HG03095 (cell line): ENCODE results near the gene RPL18.
"Not testable (repeated sequence)": the region's sequence is repeated elsewhere in the genome, so short reads cannot be mapped to it uniquely, and the experiment has no call there.

Source experiments
- ATAC-seq: cut with Tn5 transposase; IDR thresholded peaks from one replicate; pipeline ENCODE4 v1.9.1; 2021; ENCODE audit warnings: moderate library complexity; ENCODE audit not compliant: unreplicated experiment

The RPL18 gene

DNA sequence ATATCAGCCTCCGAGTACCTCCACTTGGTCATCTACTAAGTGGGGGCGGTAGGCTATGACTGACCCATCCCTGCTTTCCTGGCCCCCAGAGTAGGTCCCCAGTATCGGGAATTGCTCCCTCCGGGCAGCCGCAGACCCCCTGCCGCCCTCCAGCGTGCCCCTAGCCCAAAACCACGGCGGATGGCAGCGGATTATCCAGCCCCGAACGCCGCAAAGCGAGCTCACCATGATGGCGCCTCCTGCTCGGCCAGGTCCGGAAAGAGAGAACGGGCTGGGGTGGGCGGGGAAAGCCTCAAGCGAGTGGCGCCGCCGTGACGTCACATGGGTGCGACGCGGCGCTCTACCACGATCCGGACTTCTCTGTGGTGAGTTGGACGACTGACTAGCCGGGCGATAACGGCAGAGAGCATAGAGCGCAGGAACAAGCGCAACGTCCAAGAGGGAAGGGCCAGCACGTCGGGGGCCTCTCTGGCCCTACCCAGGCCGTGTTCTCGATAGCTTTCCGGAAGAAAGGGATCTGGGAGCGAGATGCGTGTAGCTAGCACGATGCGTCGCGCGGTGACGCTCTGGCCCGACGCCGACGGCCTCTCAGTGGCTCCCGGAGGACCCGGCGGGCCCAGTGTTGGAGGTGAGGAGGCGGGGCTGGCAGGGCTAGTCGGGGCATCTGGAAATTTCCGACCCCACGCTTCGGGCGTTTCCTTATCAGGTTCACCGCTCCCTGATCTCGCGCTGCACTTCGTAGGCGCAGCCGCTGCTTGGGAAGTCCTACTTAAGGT is at the start of gene RPL18, which contains the start of gene SPHK2:
TSS of gene RPL18 (minus strand) at position 263 of the 776 bp plus-strand sequence. CDS start at position 228, 35 bp downstream.
TSS of gene SPHK2 (plus strand) at position 591 of the 776 bp plus-strand sequence. CDS start 1,009 bp downstream, outside the sequence.
- ATAC-seq = peak; percentile 77

DNA sequence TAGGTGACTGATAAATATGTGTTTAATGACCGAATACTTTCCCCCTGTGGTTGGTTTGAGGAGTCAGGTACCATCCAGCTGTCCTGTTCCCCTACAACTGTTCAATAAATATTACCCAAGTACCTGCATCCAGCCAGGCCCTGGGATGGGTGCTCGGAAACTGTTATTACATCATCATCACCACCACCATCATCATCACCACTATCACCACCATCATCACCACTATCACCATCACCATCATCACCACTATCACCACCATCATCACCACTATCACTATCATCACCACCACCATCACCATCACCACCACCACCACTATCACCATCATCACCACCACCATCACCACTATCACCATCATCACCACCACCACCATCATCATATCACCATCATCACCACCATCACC is 49.8 kb upstream of the RPL18 start:
- no peak for ATAC-seq

- ATAC-seq = no peak
These were observed 49.4 kb upstream of the RPL18 start for GRCh38 chr19:48668332-48668731.

GRCh38 chr19:48665786-48666185 is 46.8 kb upstream of the RPL18 start:
- no peak for ATAC-seq

GRCh38 chr19:48664476-48664875 is 45.5 kb upstream of the RPL18 start:
- ATAC-seq = no peak

DNA sequence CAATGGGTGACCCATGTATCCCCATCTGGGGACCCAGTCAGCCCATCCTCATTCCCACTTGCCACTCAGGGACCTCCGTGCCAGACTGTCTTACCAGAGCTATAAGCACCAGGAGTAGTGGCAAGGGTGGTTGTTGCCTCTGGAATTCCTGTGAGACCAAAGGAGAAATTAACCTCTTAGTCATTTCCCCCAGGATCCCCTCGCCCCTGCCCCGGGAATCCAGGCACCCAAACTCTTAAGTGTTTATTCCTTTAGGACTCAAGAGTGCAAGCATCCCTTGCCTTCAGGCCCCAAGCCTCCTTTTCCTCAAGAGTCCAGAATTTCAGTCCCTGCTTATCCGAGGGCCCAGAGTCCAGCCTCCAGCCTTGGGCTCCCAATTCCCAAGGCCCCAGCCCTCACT is 44.7 kb upstream of the RPL18 start:
- ATAC-seq = no peak

DNA sequence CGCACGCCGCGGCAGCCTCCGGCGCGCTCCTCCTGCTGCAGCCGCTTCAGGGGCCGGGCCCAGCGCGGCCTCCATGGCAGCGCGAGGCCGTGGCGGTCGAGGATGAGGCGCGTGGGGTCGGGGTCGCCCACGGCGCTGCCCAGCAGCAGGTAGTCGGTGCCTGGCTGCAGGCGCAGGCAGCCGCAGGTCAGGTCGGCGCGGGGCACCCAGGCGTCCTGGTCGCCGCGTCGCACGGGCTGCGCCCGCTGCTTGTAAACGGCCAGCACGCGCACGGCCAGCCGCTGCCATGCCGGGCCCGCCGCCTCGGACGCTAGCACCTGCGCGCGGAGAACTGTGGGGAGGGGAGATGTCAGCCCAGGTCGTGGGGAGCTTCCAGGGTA is 42.7 kb upstream of the RPL18 start:
- no peak for ATAC-seq

GRCh38 chr19:48660852-48661710 is 42.1 kb upstream of the RPL18 start:
- ATAC-seq = peak; percentile 75

GRCh38 chr19:48659768-48660167 is 40.8 kb upstream of the RPL18 start:
- ATAC-seq = no peak

DNA sequence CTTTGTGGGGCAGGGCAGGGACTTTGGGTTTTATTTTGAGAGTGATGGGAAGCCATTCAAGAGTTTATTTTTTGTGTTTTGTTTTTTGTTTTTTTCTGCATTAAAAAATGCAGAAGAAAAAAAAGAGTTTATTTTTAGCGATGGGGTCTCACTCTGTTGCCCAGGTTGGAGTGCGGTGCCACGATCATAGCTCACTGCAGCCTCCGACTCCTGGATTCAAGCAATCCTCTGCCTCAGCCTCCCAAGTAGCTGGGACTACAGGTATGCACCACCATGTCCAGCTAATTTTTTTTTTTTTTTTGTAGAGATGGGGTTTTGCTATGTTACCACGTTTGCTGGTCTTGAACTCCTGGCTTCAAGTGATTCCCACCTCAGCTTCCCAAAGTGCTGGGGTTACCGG is 39.5 kb upstream of the RPL18 start:
- ATAC-seq = no peak

DNA sequence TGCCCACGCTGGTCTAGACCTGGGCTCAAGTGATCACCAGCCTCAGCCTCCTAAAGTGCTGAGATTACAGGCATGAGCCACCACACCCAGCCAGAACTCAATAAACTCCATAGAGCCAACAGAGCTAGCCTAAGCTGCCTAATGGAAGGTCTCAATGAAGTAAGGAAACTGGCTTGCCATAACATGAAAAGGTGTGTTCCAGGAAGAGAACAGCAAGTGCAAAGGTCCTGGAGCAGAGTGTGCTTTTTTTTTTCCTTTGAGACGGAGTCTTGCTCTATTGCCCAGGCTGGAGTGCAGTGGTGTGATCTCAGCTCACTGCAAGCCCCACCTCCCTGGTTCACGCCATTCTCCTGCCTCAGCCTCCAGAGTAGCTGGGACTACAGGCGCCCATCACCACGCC is 38.9 kb upstream of the RPL18 start:
- not testable (repeated sequence) for ATAC-seq

DNA sequence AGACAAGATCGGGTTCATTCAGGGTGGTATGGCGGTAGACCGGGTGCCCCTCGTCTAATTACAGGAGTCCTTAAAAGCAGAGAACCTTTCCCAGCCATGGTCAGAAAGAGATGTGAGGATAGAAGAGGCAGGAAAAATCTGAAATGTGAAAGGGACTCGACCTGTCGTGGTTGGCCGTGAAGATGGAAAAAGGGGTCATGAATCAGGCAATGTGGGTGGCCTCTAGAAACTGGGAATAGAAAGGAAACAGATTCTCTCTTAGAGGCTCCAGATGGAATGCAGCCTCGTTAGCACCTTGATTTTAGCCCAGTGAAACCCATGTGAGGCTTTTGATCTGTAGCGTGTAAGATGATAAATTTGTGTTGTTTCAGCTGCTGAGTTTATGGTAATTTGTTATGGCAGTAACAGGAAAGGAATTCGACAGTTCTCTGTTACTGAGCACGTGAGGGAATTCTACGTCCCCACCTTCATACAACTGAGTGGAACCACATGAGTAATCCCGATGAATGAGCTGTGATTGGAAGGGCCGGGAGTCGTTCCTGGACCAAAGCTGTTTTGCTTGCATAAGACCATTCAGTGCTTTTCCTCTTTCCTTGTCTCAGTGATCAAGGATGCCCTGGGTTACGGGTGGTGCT is 38.0 kb upstream of the RPL18 start:
- no peak for ATAC-seq

DNA sequence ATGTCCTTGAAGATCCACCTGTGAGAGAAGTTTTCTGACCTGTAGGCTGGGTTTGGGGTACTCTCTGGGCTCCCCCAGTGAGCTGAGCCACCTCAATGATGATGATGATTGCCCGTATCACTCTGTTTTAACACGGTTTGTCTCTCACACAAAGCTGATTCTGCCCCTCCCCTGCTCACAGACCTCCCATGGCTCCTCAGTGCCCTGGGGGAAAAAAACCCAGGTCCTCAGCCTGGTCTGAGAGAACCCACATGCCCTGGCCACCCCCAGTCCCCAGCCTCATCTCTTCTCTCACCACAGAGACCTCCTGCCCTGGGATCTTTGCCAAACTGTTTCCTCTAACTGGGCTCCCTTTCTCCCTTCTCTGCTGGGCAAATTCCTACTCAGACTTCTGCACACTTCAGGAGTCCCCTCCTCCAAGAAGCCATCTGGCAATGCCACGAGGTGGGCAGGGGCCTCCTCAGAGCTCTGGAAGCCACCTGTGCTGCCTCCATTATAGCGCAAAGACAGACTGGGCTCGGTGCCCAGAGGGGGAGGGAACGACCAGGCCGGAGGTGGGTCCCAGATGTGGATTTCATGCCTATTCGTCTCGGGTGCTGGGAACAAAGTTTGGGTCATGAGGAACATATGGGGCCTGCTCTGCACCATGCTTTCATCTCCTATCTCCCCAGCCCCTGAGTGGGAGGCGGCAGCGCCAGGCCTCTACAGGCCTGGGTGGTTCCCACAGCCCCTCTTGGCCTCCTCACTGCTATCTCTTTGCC is 35.5 kb upstream of the RPL18 start:
- ATAC-seq = no peak

DNA sequence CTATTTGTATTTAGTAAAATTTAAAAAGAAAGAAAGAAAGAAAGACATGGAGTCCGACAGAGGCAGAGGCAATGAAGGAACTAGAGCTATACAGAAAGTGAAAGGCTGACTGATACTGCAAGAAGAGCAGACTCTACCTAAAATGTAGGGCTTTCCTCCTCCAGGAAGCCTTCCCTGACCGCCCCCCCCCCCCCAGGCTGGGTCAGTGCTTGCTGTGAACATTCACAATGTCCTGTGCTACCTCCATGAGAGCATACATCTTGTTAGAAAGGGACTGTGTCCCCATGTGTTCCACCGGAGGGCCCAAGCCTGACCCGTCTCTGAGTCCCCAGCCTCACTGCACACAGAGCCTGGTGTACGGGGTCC is 32.7 kb upstream of the RPL18 start:
- ATAC-seq = no peak

DNA sequence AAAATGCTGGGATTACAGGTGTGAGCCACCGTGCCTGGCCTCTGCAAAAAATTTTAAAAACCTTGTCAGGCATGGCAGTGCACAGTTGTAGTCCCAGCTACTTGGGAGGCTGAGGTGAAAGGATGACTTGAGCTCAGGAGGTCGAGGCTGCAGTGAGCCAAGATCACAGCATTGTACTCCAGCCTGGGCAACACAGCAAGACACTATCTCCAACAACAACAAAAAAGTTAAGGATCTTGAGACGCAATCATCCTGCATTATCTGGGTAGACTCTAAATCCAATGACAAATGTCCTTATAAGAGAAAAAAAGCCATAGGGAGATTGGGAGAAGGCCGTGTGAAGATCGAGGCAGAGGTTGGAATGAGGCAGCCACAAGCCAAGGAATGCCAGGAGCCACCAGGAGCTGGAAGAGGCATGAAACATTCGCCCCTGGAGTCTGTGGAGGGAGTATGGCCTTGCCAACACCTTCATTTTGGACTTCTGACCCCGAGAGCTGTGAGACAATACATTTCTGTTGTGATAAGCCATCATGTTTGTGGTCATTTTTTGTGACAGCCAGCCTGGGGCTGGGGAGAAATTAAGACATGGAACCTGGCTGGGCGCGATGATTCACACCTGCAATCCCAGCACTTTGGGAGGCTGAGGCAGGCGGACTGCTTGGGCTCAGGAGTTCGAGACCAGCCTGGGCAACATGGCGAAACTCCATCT is 32.1 kb upstream of the RPL18 start:
- ATAC-seq = no peak

DNA sequence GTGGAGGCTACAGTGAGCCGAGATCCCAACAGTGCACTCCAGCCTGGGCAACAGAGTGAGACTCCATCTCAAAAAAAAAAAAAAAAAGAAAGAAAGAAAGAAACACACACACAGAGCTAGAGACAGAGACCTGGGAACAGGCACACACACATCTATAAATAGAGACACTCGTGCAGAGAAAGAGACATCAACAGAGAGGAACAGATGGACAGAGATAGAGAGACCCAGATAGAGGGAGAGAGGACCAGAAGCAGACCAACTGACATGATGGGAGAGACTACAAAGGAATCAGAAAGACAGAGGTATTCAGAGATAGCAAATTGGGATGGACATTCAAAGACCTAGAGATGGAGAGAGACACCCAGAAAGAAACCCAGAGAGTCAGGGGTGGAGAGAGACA is 29.2 kb upstream of the RPL18 start:
- no peak for ATAC-seq

- ATAC-seq = no peak
These were observed 27.8 kb upstream of the RPL18 start for GRCh38 chr19:48646722-48647216.

DNA sequence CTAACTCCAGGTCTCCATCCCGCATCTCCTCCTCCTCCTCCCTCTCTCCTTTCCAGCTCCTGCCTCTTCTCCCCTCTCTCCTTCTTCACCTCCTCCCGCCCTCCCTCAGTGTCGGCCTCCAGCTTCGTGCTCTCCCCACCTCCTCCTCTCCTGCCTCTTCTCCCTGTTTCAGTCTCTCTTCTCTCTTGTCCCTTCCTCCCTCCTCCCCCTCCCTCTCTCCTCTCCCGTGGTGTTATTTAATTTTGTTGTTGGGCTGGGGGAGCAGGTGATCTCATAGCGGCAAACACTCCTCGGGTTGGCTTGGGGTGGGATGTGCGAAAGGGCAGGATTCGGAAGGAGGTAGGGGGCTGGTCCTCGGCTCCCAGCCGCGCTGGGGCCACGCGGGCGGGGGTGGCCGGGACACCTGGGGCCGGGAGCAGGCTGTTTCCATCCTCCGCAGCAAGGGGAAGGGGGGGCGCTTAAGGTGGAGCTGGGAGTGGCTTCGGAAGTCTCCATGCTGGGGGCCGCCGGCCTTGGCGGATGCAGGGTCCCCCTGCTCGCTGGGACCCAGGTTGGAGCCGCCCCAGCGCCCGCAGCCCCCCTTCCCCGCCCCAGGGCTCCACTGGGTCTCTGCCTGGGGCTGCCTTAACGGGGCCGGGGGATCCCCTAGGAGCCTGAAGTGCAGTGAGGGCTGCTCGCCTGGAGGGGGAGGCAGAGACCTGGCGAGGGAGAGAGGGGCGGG is 27.2 kb upstream of the RPL18 start, which contains the start of gene CA11:
TSS of gene CA11 (minus strand) at position 187 of the 721 bp plus-strand sequence. CDS start 555 bp downstream, outside the sequence.
- ATAC-seq = peak; percentile 70

DNA sequence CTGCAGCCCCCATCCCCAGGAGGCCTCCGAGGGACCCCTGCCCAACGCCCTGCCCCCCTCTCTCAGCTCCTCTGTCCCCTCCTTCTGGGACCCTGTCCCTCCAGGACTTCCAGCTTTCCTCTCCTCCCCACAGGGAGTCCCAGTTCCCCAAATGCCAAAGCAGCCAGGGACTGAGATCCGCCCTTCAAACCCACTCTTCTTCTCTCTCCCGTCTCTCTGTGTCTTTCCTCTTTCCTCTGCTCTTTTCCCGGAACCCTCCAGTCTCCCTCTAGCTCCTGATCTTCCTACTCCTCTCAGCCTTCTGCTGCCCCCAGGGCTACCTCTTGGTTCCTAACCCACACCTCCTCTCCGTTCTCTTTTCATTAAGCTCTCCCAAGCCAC is 26.6 kb upstream of the RPL18 start:
- ATAC-seq = no peak
